ENCODE results near the gene ARPP19. TPM values are rescaled to one million over a fixed set of nuclear protein-coding genes. Genes with fewer than 3 reads are reported as not detected.

The ARPP19 gene
- total and polyA plus RNA-seq, 10 of the 15 experiments (the other 5 are each of a cell fraction or from before 2014, with no cell fraction given), result 77.2 to 167 (median 121) TPM

DNA sequence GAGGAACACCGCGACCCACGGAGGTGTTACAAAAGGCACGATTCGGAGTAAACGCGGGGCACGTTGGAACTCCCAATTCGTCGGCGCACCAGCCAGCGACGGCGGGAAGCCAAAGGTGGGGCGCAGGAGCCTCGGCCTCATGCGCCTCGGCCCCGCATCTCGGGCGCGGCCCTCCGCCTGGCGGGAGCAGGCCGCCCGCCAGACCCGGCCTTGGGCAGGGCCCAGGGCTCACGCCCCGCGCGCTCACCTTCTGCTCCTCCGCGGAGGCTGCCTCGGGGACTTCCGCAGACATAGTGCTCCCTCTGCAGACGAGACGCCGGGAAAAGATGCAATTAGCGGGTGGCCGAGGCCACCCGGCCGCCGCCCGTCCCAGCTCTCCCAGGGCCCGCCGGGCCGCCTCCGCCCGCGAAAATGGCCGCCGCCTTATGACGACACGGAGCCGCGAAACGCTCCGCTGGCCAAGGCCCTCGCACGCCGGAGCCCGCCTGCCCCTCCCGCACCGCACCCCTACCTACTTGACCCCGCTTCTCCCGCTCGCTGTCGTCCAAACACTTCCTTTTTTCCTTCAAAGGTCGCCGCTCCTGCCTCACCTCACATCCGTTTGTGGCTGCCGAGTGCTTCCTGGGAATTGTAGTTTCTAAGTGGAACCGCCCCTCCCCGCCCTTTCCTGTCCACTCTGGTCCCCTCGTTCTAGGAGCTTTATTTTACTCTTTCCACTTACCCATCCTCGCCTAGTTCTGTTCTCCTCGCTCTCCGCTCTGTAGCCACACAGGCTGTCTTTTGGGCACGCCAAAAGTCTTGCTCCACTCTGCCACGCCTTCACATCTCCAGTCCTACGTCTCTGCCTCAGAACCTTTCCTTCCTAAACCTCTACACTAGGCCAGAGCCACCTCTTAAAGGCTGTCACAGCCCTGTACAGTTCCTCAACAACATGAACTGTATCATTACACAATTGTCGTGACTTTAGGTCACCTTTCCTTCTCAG lies at the start of gene ARPP19 (continued):
- TF ChIP-seq, protein P1, sequence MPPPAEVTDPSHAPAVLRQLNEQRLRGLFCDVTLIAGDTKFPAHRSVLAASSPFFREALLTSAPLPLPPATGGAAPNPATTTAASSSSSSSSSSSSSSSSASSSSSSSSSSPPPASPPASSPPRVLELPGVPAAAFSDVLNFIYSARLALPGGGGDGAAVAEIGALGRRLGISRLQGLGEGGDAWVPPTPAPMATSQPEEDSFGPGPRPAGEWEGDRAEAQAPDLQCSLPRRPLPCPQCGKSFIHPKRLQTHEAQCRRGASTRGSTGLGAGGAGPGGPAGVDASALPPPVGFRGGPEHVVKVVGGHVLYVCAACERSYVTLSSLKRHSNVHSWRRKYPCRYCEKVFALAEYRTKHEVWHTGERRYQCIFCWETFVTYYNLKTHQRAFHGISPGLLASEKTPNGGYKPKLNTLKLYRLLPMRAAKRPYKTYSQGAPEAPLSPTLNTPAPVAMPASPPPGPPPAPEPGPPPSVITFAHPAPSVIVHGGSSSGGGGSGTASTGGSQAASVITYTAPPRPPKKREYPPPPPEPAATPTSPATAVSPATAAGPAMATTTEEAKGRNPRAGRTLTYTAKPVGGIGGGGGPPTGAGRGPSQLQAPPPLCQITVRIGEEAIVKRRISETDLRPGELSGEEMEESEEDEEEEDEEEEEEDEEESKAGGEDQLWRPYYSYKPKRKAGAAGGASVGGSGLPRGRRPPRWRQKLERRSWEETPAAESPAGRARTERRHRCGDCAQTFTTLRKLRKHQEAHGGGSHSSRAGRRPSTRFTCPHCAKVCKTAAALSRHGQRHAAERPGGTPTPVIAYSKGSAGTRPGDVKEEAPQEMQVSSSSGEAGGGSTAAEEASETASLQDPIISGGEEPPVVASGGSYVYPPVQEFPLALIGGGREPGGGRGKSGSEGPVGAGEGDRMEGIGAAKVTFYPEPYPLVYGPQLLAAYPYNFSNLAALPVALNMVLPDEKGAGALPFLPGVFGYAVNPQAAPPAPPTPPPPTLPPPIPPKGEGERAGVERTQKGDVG (CRISPR knock-in tag; IDR thresholded peaks at IDR 0.05), result no peak
- TF ChIP-seq SREBF2 (IDR thresholded peaks at IDR 0.05; ENCODE audit: low read length) (no peak), HDAC2 (IDR thresholded peaks at IDR 0.05) (no peak), ESRRA (IDR thresholded peaks at IDR 0.05; ENCODE audit: low read length) (peak; percentile 38; the same call in 1 of the 2 replicates), HCFC1 (IDR thresholded peaks at IDR 0.05; ENCODE audit: low read length) (peak; percentile 91), SUZ12 (IDR thresholded peaks at IDR 0.05; ENCODE audit: unreplicated experiment) (no peak), WRNIP1 (IDR thresholded peaks at IDR 0.05; ENCODE audit: borderline replicate concordance, low read depth, low read length) (no peak), SMC3 (IDR thresholded peaks at IDR 0.05; ENCODE audit: borderline replicate concordance, low read length) (no peak; the same call in 1 of the 2 replicates), ASH2L (IDR thresholded peaks at IDR 0.05; ENCODE audit: borderline replicate concordance, low read depth) (no peak), NFYA (IDR thresholded peaks at IDR 0.05; ENCODE audit: borderline replicate concordance, low read depth, low read length) (no peak), KAT2A (conservative IDR thresholded peaks at IDR 0.05; ENCODE audit: control insufficient read depth, low read depth, low read length) (no peak), CREM (IDR thresholded peaks at IDR 0.05; ENCODE audit: low read depth) (peak; percentile 92)
- TF ChIP-seq, protein P2, sequence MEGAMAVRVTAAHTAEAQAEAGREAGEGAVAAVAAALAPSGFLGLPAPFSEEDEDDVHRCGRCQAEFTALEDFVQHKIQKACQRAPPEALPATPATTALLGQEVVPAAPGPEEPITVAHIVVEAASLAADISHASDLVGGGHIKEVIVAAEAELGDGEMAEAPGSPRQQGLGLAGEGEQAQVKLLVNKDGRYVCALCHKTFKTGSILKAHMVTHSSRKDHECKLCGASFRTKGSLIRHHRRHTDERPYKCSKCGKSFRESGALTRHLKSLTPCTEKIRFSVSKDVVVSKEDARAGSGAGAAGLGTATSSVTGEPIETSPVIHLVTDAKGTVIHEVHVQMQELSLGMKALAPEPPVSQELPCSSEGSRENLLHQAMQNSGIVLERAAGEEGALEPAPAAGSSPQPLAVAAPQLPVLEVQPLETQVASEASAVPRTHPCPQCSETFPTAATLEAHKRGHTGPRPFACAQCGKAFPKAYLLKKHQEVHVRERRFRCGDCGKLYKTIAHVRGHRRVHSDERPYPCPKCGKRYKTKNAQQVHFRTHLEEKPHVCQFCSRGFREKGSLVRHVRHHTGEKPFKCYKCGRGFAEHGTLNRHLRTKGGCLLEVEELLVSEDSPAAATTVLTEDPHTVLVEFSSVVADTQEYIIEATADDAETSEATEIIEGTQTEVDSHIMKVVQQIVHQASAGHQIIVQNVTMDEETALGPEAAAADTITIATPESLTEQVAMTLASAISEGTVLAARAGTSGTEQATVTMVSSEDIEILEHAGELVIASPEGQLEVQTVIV (IDR thresholded peaks at IDR 0.05; ENCODE audit: borderline replicate concordance, partially characterized antibody), result no peak
- TF ChIP-seq, protein P3, sequence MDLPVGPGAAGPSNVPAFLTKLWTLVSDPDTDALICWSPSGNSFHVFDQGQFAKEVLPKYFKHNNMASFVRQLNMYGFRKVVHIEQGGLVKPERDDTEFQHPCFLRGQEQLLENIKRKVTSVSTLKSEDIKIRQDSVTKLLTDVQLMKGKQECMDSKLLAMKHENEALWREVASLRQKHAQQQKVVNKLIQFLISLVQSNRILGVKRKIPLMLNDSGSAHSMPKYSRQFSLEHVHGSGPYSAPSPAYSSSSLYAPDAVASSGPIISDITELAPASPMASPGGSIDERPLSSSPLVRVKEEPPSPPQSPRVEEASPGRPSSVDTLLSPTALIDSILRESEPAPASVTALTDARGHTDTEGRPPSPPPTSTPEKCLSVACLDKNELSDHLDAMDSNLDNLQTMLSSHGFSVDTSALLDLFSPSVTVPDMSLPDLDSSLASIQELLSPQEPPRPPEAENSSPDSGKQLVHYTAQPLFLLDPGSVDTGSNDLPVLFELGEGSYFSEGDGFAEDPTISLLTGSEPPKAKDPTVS (IDR thresholded peaks at IDR 0.05; ENCODE audit: low read depth, low read length), result no peak
- TF ChIP-seq, protein P4, sequence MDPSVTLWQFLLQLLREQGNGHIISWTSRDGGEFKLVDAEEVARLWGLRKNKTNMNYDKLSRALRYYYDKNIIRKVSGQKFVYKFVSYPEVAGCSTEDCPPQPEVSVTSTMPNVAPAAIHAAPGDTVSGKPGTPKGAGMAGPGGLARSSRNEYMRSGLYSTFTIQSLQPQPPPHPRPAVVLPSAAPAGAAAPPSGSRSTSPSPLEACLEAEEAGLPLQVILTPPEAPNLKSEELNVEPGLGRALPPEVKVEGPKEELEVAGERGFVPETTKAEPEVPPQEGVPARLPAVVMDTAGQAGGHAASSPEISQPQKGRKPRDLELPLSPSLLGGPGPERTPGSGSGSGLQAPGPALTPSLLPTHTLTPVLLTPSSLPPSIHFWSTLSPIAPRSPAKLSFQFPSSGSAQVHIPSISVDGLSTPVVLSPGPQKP (IDR thresholded peaks at IDR 0.05; ENCODE audit: low read depth, low read length), result no peak; the same call in 1 of the 2 replicates
- TF ChIP-seq, protein P5, sequence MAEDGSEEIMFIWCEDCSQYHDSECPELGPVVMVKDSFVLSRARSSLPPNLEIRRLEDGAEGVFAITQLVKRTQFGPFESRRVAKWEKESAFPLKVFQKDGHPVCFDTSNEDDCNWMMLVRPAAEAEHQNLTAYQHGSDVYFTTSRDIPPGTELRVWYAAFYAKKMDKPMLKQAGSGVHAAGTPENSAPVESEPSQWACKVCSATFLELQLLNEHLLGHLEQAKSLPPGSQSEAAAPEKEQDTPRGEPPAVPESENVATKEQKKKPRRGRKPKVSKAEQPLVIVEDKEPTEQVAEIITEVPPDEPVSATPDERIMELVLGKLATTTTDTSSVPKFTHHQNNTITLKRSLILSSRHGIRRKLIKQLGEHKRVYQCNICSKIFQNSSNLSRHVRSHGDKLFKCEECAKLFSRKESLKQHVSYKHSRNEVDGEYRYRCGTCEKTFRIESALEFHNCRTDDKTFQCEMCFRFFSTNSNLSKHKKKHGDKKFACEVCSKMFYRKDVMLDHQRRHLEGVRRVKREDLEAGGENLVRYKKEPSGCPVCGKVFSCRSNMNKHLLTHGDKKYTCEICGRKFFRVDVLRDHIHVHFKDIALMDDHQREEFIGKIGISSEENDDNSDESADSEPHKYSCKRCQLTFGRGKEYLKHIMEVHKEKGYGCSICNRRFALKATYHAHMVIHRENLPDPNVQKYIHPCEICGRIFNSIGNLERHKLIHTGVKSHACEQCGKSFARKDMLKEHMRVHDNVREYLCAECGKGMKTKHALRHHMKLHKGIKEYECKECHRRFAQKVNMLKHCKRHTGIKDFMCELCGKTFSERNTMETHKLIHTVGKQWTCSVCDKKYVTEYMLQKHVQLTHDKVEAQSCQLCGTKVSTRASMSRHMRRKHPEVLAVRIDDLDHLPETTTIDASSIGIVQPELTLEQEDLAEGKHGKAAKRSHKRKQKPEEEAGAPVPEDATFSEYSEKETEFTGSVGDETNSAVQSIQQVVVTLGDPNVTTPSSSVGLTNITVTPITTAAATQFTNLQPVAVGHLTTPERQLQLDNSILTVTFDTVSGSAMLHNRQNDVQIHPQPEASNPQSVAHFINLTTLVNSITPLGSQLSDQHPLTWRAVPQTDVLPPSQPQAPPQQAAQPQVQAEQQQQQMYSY (CRISPR knock-in tag; IDR thresholded peaks at IDR 0.05), result no peak

All from GM12878 (cell line).